Epithelial cell of proximal tubule (primary cell): ENCODE measurements around the gene ANP32B. TPM values are rescaled to one million over a fixed set of nuclear protein-coding genes. Genes with fewer than 3 reads are reported as not detected.
"Not testable (repeated sequence)": the region's sequence is repeated elsewhere in the genome, so short reads cannot be mapped to it uniquely, and the experiment has no call there.

ENCODE experiments used
- DNase-seq: peaks from one replicate; pipeline ENCODE4 v3.0.0-alpha.2; 2011; ENCODE audit warnings: low read depth
- H3K4me3 ChIP-seq: 2 replicates; pipeline ENCODE4 v1.5.1; 2011; ENCODE audit warnings: low read depth, mild to moderate bottlenecking, low read length
- total RNA-seq: library from RNA; depleted of rRNA; stranded (reverse); fragments of >200 nt; gene quantifications from 2 replicates; pipeline ENCODE4 v1.2.3, GENCODE V29; 2015
- TF ChIP-seq, protein P1 (sequence below): conservative IDR thresholded peaks from 2 replicates; pipeline ENCODE4 v1.5.1; 2012; ENCODE audit warnings: low read depth, mild to moderate bottlenecking, low read length

Gene ANP32B
- total RNA-seq, 1 donor from 2014 or later = 35.8 TPM

DNA sequence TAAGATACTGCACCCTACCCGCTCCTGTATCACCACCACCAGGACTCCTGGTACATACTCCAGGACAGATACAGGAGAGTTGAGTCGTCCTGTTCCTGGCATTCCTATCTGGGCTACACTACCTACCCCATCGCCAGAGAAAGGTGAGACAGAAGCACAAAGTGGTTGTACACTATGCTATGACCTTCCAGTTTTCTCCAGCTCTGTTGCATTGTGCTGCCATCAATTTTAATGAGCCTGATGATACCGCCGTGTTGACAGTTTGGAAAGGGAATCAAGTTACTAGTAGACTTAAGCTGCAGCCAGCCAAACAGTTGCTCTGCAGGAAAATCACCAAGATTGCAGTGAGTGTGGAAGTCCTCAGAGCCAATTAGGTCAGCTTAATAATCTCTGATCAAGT is 35.2 kb downstream of the ANP32B start:
- no peak for DNase-seq
- no peak overlapping the region for H3K4me3 ChIP-seq
- TF ChIP-seq, protein P1, sequence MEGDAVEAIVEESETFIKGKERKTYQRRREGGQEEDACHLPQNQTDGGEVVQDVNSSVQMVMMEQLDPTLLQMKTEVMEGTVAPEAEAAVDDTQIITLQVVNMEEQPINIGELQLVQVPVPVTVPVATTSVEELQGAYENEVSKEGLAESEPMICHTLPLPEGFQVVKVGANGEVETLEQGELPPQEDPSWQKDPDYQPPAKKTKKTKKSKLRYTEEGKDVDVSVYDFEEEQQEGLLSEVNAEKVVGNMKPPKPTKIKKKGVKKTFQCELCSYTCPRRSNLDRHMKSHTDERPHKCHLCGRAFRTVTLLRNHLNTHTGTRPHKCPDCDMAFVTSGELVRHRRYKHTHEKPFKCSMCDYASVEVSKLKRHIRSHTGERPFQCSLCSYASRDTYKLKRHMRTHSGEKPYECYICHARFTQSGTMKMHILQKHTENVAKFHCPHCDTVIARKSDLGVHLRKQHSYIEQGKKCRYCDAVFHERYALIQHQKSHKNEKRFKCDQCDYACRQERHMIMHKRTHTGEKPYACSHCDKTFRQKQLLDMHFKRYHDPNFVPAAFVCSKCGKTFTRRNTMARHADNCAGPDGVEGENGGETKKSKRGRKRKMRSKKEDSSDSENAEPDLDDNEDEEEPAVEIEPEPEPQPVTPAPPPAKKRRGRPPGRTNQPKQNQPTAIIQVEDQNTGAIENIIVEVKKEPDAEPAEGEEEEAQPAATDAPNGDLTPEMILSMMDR = no peak

DNA sequence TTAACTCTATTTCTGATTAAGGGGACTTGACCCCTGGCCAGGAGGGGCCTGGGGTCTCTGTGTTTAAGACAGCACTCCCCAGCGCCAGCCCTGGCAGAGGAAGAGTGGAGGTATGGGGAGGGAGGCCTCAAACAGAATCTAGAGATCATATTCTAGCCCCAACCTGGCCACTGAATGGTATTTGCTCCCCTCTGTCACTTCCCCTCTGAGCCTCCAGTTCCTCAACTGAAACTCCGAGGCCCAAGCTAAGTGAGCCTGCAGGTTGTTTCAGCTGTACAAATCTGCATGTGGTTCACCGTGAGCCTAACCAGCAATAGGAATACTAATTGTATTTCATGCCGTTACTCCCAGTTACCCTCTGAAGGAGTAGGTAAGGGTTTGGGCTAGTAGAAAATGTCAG is 36.0 kb downstream of the ANP32B start:
- no peak overlapping the region for H3K4me3 ChIP-seq
- DNase-seq = no peak
- TF ChIP-seq, protein P1 = no peak

DNA sequence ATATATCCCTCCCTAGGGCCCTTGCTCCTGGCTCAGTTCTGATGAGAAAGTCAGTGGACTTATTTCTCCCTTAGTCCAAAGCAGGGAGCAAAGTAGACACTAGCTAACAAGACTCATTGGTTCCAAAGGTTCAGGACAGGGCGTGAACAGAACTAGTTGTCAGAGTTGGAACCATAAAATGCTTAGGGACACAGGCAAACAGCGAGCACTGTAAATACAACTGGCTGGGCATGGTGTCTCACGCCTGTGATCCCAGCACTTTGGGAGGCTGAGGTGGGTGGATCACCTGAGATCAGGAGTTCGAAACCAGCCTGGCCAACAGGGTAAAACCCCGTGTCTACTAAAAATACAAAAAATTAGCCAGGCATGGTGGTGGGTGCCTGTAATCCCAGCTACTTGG is 36.7 kb downstream of the ANP32B start:
- DNase-seq, H3K4me3 ChIP-seq: not testable (repeated sequence)

DNA sequence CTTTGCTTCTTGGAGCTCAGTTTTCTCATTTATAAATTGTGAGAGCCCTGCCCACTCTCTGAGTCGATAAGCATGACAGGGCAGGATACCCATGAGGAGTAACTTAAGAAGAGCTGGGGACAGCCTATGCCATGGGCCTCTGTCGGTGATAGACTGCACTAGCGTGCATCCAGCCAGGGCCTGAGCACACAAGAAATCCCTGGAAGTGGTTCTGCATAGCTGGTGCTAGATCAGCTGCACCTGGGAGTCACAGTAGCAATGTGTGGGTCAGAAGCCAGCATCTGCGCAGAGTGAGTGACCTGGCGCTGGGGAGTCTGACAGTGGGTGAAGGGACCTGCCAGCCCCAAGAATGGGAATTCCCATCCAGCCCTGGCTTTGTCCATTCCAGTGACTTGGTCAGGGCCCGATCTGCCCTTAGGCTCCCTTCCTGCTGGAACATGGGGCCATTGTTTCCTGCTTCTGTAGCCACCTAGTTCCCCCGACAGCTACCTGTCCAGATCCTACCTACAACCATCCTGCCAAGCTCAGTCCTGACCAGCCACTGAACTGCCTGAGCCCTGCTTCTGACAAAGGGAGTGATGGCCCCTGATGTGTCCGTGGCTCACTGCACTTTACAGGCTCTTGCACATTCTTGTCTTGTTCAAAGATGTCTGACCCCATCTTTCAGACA is 37.5 kb downstream of the ANP32B start:
- H3K4me3 ChIP-seq = no peak overlapping the region
- TF ChIP-seq, protein P1 = no peak

DNA sequence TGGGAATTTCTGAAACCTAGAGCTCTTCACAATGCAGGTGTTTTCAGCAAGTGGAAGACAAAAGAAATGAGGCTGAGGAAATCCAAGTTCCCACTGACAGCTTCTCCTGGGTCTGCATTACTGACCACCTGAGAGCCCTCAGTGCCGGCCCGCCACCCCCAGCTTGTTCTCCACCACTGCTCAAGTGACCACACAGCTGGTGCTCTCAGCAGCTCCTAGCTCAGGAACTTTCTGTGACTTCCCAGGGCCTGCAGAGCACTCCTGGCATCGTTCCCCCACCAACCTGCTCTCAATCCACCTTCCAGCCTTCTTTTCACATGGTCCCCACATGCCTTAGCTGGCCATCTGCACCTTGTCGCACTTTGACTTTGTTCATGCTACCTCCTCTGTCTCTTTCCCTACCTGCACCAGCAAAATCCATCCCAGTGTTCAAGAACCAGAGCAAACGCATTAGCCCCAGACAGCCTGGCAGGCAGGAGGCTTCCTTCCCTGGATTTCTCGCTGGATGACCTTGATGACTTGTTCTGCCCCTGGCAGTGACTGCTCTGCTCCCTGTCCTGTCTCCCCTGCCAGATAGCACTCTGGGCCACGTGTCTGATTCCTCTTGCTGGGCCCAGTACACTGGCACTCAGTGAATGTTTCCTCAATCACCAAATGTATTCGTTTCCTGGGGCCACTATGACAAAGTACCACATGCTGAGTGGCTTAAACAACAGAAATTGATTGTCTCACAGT is 38.3 kb downstream of the ANP32B start:
- TF ChIP-seq, protein P1 = no peak
- no peak for DNase-seq
- H3K4me3 ChIP-seq = no peak overlapping the region

More for the DNA sequence above, 37.5 kb downstream of the ANP32B start:
- no peak for DNase-seq

DNA sequence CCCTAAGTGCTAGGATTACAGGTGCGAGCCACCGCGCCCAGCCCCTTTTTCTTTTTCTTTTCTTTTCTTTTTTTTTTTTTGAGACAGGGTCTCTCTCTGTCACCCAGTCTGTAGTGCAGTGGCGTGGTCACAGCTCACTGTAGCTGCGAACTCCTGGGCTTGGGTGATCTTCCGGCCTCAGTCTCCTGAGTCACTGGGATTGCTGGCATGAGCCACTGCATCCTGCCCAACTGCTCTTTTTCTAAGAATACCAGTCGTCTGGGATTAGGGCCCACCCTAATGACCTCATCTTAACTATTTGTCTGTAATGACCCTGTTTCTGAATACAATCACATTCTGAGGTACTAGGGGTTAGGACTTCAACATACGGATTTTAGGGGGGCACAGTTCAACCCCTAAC is 39.3 kb downstream of the ANP32B start:
- TF ChIP-seq, protein P1 = no peak
- H3K4me3 ChIP-seq = no peak overlapping the region
- no peak for DNase-seq

DNA sequence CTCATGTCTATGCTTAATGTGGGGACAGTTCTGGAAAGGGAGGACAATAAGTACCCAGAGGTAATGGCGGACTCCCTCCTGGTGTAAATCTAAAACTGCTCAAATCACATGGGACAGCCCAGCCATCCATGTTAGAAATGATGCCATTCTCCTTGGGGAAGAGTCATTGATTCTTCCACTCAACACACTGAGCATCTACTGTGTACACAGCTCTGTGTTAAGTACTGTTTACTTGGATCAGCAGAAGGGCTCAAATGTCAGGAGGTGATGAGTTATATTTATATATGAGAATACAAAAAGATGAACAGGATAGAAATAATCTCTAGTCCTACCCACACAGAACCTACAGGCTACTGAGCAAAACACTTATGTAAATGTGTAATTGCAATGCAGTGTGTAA is 41.6 kb downstream of the ANP32B start:
- TF ChIP-seq, protein P1 = no peak
- DNase-seq = no peak
- H3K4me3 ChIP-seq = no peak overlapping the region
